Stimulated activated CD4-positive, alpha-beta T cell treated with anti-CD3 and anti-CD28 coated beads, Interleukin-2, amount 100 ng/mL, for 48 hours (primary cell): Measurements from ENCODE around the gene RNF4.
"Not testable (repeated sequence)": the region's sequence is repeated elsewhere in the genome, so short reads cannot be mapped to it uniquely, and the experiment has no call there.

Source experiments
- DNase-seq, 2 donors: peaks; one replicate each; pipeline ENCODE4 v3.0.0-alpha.2; 2020

Gene RNF4

GRCh38 chr4:2459589-2460349 is 9.1 kb upstream of the RNF4 start:
- no peak for DNase-seq

GRCh38 chr4:2461246-2461960 is 7.5 kb upstream of the RNF4 start:
- DNase-seq: no peak

GRCh38 chr4:2462218-2462991 is 6.5 kb upstream of the RNF4 start:
- peak; percentile 45 to 59 for DNase-seq

GRCh38 chr4:2462992-2463762 is 5.7 kb upstream of the RNF4 start:
- no peak for DNase-seq

- DNase-seq: no peak
These were observed 3.9 kb upstream of the RNF4 start for GRCh38 chr4:2465032-2465431.

- not testable (repeated sequence) for DNase-seq
These were observed 3.4 kb upstream of the RNF4 start for GRCh38 chr4:2465544-2465943.

- peak; percentile 60 to 61 for DNase-seq
These were observed 482 bp downstream of the RNF4 start for GRCh38 chr4:2469192-2469984.

- no peak for DNase-seq
These were observed 1.9 kb downstream of the RNF4 start for GRCh38 chr4:2470791-2471190.

- DNase-seq: no peak
These were observed 3.3 kb downstream of the RNF4 start for GRCh38 chr4:2472187-2472586.

GRCh38 chr4:2478229-2478628 is 9.3 kb downstream of the RNF4 start:
- no peak for DNase-seq

- DNase-seq: no peak
These were observed 11.7 kb downstream of the RNF4 start for GRCh38 chr4:2480649-2481048.

- DNase-seq: no peak
These were observed 13.3 kb downstream of the RNF4 start for GRCh38 chr4:2482192-2482591.

- DNase-seq: no peak
These were observed 13.8 kb downstream of the RNF4 start for GRCh38 chr4:2482693-2483092.

GRCh38 chr4:2483237-2483636 is 14.3 kb downstream of the RNF4 start:
- no peak for DNase-seq

GRCh38 chr4:2484185-2484584 is 15.3 kb downstream of the RNF4 start:
- no peak for DNase-seq

- peak; percentile 34 to 44 for DNase-seq
These were observed 16.1 kb downstream of the RNF4 start for GRCh38 chr4:2484993-2485392.

GRCh38 chr4:2485956-2486355 is 17.1 kb downstream of the RNF4 start:
- DNase-seq: no peak

GRCh38 chr4:2486981-2487380 is 18.1 kb downstream of the RNF4 start:
- no peak for DNase-seq

GRCh38 chr4:2487632-2488031 is 18.7 kb downstream of the RNF4 start:
- no peak for DNase-seq

GRCh38 chr4:2489081-2489805 is 20.3 kb downstream of the RNF4 start:
- no peak for DNase-seq

GRCh38 chr4:2489841-2490552 is 21.1 kb downstream of the RNF4 start:
- no peak for DNase-seq
